HG03571 (cell line): ENCODE measurements around the gene SYNDIG1L.

Source experiments
- ATAC-seq: cut with Tn5 transposase; IDR thresholded peaks from one replicate; pipeline ENCODE4 v1.9.1; 2021; ENCODE audit not compliant: unreplicated experiment

The SYNDIG1L gene

GRCh38 chr14:74364271-74364880 lies 61.6 kb downstream of the SYNDIG1L start:
- ATAC-seq, result no peak

GRCh38 chr14:74362361-74362915 lies 63.6 kb downstream of the SYNDIG1L start:
- ATAC-seq, result no peak

DNA sequence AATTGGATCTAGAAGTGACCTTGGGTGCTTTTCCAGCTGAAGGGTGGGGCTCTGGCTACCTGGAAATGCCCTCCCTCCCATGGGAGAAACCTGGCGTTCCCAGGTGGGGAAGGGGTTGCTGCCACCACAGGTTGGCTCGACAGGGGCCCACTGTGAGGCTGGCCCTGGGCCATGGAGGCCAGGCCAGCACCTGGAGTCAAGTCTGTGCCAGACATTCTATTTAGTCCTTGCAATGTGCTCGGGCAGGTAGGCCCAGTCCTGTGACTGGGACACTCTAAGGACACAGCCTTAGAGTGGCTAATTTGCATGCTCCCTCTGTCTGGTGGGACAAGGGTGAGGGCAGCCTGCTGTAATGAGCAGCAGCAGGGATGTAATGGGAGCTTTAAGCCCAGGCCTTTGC lies 65.8 kb downstream of the SYNDIG1L start:
- no peak for ATAC-seq

- ATAC-seq, result no peak
Measured at GRCh38 chr14:74358176-74358829, 67.7 kb downstream of the SYNDIG1L start.

GRCh38 chr14:74357585-74357984 lies 68.4 kb downstream of the SYNDIG1L start:
- no peak for ATAC-seq

GRCh38 chr14:74356892-74357575 lies 69.0 kb downstream of the SYNDIG1L start:
- ATAC-seq, result no peak
